Testis (tissue), 2 donors: Measurements from ENCODE around the gene TMEM63B.

Source experiments
- CTCF ChIP-seq, 3 experiments: fragments of 450-650 bp in 2 of 3; fragments of 200-600 bp in 1 of 3; sonication (generic) in 1 of 3; IDR thresholded peaks; one replicate each; pipeline ENCODE4 v1.5.1; 2016 to 2019; ENCODE audit warnings: antibody characterized with exemption in 3 of 3, mild to moderate bottlenecking in 2 of 3, moderate library complexity in 1 of 3
- POLR2A ChIP-seq: fragments of 450-650 bp; IDR thresholded peaks from one replicate; pipeline ENCODE4 v1.6.1; 2017; ENCODE audit warnings: antibody characterized with exemption, mild to moderate bottlenecking, moderate library complexity

GRCh38 chr6:44202332-44202971, 75.1 kb downstream of the TMEM63B start:
- no peak for TF ChIP-seq POLR2A
- no peak for TF ChIP-seq CTCF (IDR thresholded peaks at IDR 0.05)
